Ovary (tissue), 3 donors: Measurements from ENCODE around the gene ZMIZ1.

Experiments used
- CTCF ChIP-seq, 3 donors: fragments of 450-650 bp in 2 of 3; fragments of 200-600 bp in 1 of 3; IDR thresholded peaks; one replicate each; pipeline versions ENCODE4 v1.5.1 to v1.8.0; 2016 to 2022; ENCODE audit warnings: antibody characterized with exemption in 3 of 3, mild to moderate bottlenecking in 1 of 3
- EP300 ChIP-seq: sonication (generic); formaldehyde crosslinking; IDR thresholded peaks from one replicate; pipeline ENCODE4 v1.6.1; 2017; ENCODE audit warnings: antibody characterized with exemption
- POLR2A ChIP-seq: fragments of 450-650 bp; IDR thresholded peaks from one replicate; pipeline ENCODE4 v1.6.1; 2017; ENCODE audit warnings: antibody characterized with exemption, mild to moderate bottlenecking, moderate library complexity
- donor health status: DM: no; HTN: no; CAD: no.

- TF ChIP-seq CTCF (IDR thresholded peaks at IDR 0.05), result no peak
- no peak for TF ChIP-seq POLR2A
- TF ChIP-seq EP300, result no peak
Measured at GRCh38 chr10:79084972-79085597, 16.3 kb downstream of the ZMIZ1 start.
